Adrenal gland (tissue), 12 donors: ENCODE results near the gene MACROD2. TPM values are rescaled to one million over a fixed set of nuclear protein-coding genes. Genes with fewer than 3 reads are reported as not detected.

ENCODE experiments used
- DNase-seq, 7 donors: peaks; one replicate each; pipeline ENCODE4 v3.0.0-alpha.2; 2019 to 2020
- H3K27ac ChIP-seq, 5 donors: fragments of 200-600 bp; sonication (generic) in 4 of 5; 1 replicate in 3 of 5; 2 replicates in 2 of 5; pipeline versions ENCODE4 v1.5.1 to v1.8.0; 2016 to 2020; ENCODE audit warnings: mild to moderate bottlenecking in 1 of 5
- H3K27me3 ChIP-seq: fragments of 200-600 bp; 2 replicates; pipeline ENCODE4 v1.8.0; 2021
- H3K36me3 ChIP-seq, 2 donors: fragments of 200-600 bp; replicated peaks in 1 of 2; 1 replicate in 1 of 2; 2 replicates in 1 of 2; pipeline versions ENCODE4 v1.5.1 to v1.8.0; 2018 to 2022
- H3K4me1 ChIP-seq, 2 donors: fragments of 200-600 bp; replicated peaks in 1 of 2; 1 replicate in 1 of 2; 2 replicates in 1 of 2; pipeline versions ENCODE4 v1.5.1 to v1.8.0; 2018 to 2021
- H3K4me3 ChIP-seq, 4 donors: fragments of 200-600 bp; sonication (generic) in 3 of 4; one replicate each; pipeline ENCODE4 v1.5.1; 2016 to 2018
- H3K9me3 ChIP-seq, 3 donors: fragments of 200-600 bp; sonication (generic) in 1 of 3; replicated peaks in 1 of 3; 1 replicate in 2 of 3; 2 replicates in 1 of 3; pipeline versions ENCODE4 v1.5.1 to v1.8.0; 2016 to 2021
- CTCF ChIP-seq, 6 experiments: fragments of 450-650 bp in 4 of 6; fragments of 200-600 bp in 2 of 6; sonication (generic) in 1 of 6; IDR thresholded peaks; 1 replicate in 5 of 6; 2 replicates in 1 of 6; pipeline versions ENCODE4 v1.5.1 to v1.8.0; 2016 to 2021; ENCODE audit warnings: antibody characterized with exemption in 6 of 6, mild to moderate bottlenecking in 2 of 6, moderate library complexity in 1 of 6
- POLR2A ChIP-seq, 2 donors: fragments of 450-650 bp; IDR thresholded peaks; one replicate each; pipeline ENCODE4 v1.6.1; 2017; ENCODE audit warnings: antibody characterized with exemption in 2 of 2, mild to moderate bottlenecking in 2 of 2, moderate library complexity in 1 of 2
- WGBS, 4 donors: extraction: QIAGEN DNeasy Blood & Tissue Kit in 2 of 4; methylation state at CpG; one replicate each; pipeline versions ENCODE4 v1.1.5 to v1.1.7; 2013 to 2017; 5-methylcytosine and 5-hydroxymethylcytosine counted together
- intact Hi-C, 2 donors: fragments of 100-400 bp; cut with DNase I; formaldehyde crosslinking; loops; one replicate each; pipeline versions ENCODE4 v1.14.1 to v1.15.0; 2022 to 2023
- polyA plus RNA-seq, 3 donors: library from polyadenylated mRNA; stranded (reverse); fragments of 200-250 nt in 2 of 3; fragments of 350-450 nt in 1 of 3; fragmentation: Illumina TruSeq in 1 of 3; extraction: RNeasy Lipid Tissue Mini Kit (QIAGEN cat#74804) in 1 of 3; gene quantifications; one replicate each; pipeline ENCODE4 v1.2.3, GENCODE V29; 2013 to 2014
- total RNA-seq, 9 donors: library from RNA; depleted of rRNA in 4 of 9; stranded (reverse); fragments of >200 nt in 4 of 9; fragments of 120-200 nt in 1 of 9; fragmentation: NEBNext Ultra II Directional in 1 of 9; extraction: Animal tissue kit (Norgen Biotek cat#: 25700) in 1 of 9; gene quantifications; one replicate each; pipeline versions ENCODE4 v1.1.0 to v1.2.4, GENCODE V29; 2013 to 2023
- donor health status: healthy with polysubstance abuse.
- donor health status: Bipolar disorder and iron deficiency.
- donor health status: DM: yes; HTN: yes; CAD: no.
- donor health status: DM: no; HTN: no; CAD: no.
- donor health status: DM: no; HTN: no; CAD: no.
- donor health status: DM: yes; HTN: yes; CAD: no.

MACROD2 gene
- total and polyA plus RNA-seq, 12 donors, result 1.1 to 21.2 (median 6.4) TPM

GRCh38 chr20:14093652-14094051 lies 98.3 kb downstream of the MACROD2 start:
- intact Hi-C loops, result no loop called here
- Histone ChIP-seq H3K4me3 (no peak overlapping the region), H3K4me1 (no peaks in the 10 kb centered on the region), H3K36me3 (no peaks in the 10 kb centered on the region), H3K27me3 (no peaks in the 10 kb centered on the region), H3K27ac (no peak overlapping the region), H3K9me3 (no peaks in the 10 kb centered on the region)
- no peak for DNase-seq
- TF ChIP-seq POLR2A (IDR thresholded peaks at IDR 0.05) (no peak), CTCF (IDR thresholded peaks at IDR 0.05) (no peak)
- WGBS, 4 donors, result 77 to 85% (median 84%) methylated on average over 1 of the region's 1 CpG

- intact Hi-C loops, result no loop called here
- no peaks in the 10 kb centered on the region for H3K4me1 ChIP-seq
Observed at GRCh38 chr20:14098261-14098660, 102.9 kb downstream of the MACROD2 start.

GRCh38 chr20:14113416-14113815 lies 118.1 kb downstream of the MACROD2 start:
- peaks cover 0 to 4% (median 0%) of the 10 kb centered on the region in 3 donors for H3K9me3 ChIP-seq
- no peaks in the 10 kb centered on the region for H3K4me1 ChIP-seq
- H3K27ac ChIP-seq, result no peak overlapping the region
- H3K27me3 ChIP-seq, result no peaks in the 10 kb centered on the region
- H3K4me3 ChIP-seq, result no peak overlapping the region
- H3K36me3 ChIP-seq, result no peaks in the 10 kb centered on the region
- no peak for TF ChIP-seq CTCF (IDR thresholded peaks at IDR 0.05)
- TF ChIP-seq POLR2A (IDR thresholded peaks at IDR 0.05), result no peak
- 56 to 73% (median 64%) methylated on average over 3 of the region's 3 CpGs for WGBS, 4 donors
- intact Hi-C loops, result no loop called here
- no peak for DNase-seq

More at GRCh38 chr20:14098261-14098660, 102.9 kb downstream of the MACROD2 start:
- H3K27ac ChIP-seq, result no peak overlapping the region
- no peak for DNase-seq
- TF ChIP-seq CTCF (IDR thresholded peaks at IDR 0.05) (no peak), POLR2A (IDR thresholded peaks at IDR 0.05) (no peak)
- no peaks in the 10 kb centered on the region for H3K36me3 ChIP-seq
- WGBS, 4 donors, result 70 to 89% (median 78%) methylated on average over 1 of the region's 1 CpG
- H3K4me3 ChIP-seq, result no peak overlapping the region
- H3K27me3 ChIP-seq, result no peaks in the 10 kb centered on the region
- H3K9me3 ChIP-seq, result no peaks in the 10 kb centered on the region

GRCh38 chr20:14114065-14114704 lies 118.9 kb downstream of the MACROD2 start:
- no peak for DNase-seq
- Histone ChIP-seq H3K36me3 (no peaks in the 10 kb centered on the region), H3K27me3 (no peaks in the 10 kb centered on the region), H3K9me3 (peaks cover 0 to 4% (median 0%) of the 10 kb centered on the region in 3 donors), H3K27ac (no peak overlapping the region), H3K4me3 (no peak overlapping the region), H3K4me1 (no peaks in the 10 kb centered on the region)
- TF ChIP-seq CTCF (IDR thresholded peaks at IDR 0.05) (no peak), POLR2A (IDR thresholded peaks at IDR 0.05) (no peak)
- intact Hi-C loops, result no loop called here
- WGBS, 4 donors, result 54 to 63% (median 58%) methylated on average over 3 of the region's 3 CpGs
